Measurements from ENCODE around the gene UCK2. TPM values are rescaled to one million over a fixed set of nuclear protein-coding genes. Genes with fewer than 3 reads are reported as not detected.

UCK2 gene
- total and polyA plus RNA-seq, 10 of the 15 experiments (the other 5 are each of a cell fraction or from before 2014, with no cell fraction given), result 55.3 to 106 (median 84.9) TPM

DNA sequence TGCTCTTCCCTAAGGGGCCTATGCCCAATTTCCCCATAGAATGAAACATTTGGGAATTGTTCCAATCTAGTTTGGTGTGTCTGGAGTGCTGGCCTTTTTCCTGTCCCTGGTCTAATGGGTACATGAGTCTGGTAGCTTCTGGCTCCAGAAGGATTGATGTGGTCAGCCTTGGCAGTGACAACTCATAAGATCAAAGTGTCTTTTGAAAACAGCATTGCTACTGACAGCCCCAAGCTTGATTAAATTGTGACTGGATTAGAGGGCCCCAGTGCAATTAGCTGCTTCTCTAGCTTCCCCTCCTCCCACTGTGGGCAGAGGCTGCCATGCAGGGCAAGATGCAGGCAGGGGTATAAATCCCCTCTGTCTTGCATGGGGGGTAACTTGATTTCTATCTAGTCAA lies 130.9 kb downstream of the UCK2 start (continued):
- no peak for TF ChIP-seq MEF2A (IDR thresholded peaks at IDR 0.05; ENCODE audit: insufficient read depth, low read depth, low read length)
- TF ChIP-seq RB1 (IDR thresholded peaks at IDR 0.05; ENCODE audit: borderline replicate concordance), result no peak
- TF ChIP-seq, protein P1, sequence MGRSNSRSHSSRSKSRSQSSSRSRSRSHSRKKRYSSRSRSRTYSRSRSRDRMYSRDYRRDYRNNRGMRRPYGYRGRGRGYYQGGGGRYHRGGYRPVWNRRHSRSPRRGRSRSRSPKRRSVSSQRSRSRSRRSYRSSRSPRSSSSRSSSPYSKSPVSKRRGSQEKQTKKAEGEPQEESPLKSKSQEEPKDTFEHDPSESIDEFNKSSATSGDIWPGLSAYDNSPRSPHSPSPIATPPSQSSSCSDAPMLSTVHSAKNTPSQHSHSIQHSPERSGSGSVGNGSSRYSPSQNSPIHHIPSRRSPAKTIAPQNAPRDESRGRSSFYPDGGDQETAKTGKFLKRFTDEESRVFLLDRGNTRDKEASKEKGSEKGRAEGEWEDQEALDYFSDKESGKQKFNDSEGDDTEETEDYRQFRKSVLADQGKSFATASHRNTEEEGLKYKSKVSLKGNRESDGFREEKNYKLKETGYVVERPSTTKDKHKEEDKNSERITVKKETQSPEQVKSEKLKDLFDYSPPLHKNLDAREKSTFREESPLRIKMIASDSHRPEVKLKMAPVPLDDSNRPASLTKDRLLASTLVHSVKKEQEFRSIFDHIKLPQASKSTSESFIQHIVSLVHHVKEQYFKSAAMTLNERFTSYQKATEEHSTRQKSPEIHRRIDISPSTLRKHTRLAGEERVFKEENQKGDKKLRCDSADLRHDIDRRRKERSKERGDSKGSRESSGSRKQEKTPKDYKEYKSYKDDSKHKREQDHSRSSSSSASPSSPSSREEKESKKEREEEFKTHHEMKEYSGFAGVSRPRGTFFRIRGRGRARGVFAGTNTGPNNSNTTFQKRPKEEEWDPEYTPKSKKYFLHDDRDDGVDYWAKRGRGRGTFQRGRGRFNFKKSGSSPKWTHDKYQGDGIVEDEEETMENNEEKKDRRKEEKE (IDR thresholded peaks at IDR 0.05), result no peak
- TF ChIP-seq, protein P2, sequence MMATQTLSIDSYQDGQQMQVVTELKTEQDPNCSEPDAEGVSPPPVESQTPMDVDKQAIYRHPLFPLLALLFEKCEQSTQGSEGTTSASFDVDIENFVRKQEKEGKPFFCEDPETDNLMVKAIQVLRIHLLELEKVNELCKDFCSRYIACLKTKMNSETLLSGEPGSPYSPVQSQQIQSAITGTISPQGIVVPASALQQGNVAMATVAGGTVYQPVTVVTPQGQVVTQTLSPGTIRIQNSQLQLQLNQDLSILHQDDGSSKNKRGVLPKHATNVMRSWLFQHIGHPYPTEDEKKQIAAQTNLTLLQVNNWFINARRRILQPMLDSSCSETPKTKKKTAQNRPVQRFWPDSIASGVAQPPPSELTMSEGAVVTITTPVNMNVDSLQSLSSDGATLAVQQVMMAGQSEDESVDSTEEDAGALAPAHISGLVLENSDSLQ (IDR thresholded peaks at IDR 0.05), result no peak
- TF ChIP-seq ASH2L (IDR thresholded peaks at IDR 0.05; ENCODE audit: borderline replicate concordance, low read depth), result no peak
- TF ChIP-seq YBX1 (IDR thresholded peaks at IDR 0.05), result no peak
- TF ChIP-seq MYB (IDR thresholded peaks at IDR 0.05; ENCODE audit: borderline replicate concordance, low read depth, low read length), result no peak
- no peak for TF ChIP-seq EED (IDR thresholded peaks at IDR 0.05; ENCODE audit: low read depth)
- TF ChIP-seq RAD51 (IDR thresholded peaks at IDR 0.05), result no peak
- TF ChIP-seq RFX5 (IDR thresholded peaks at IDR 0.05; ENCODE audit: low read depth, low read length), result no peak
- TF ChIP-seq ZNF207 (IDR thresholded peaks at IDR 0.05; ENCODE audit: borderline replicate concordance), result no peak
